Kidney (tissue), 14 donors: Measurements from ENCODE around the gene MAN1A1. TPM values are rescaled to one million over a fixed set of nuclear protein-coding genes. Genes with fewer than 3 reads are reported as not detected.
A peak's percentile ranks its signal among the peaks of the same experiment; 100 is the strongest.

ENCODE experiments used
- DNase-seq, 5 donors: peaks; one replicate each; pipeline ENCODE4 v3.0.0-alpha.2; 2013 to 2020
- FAIRE-seq: peaks from 2 replicates; lab custom pipeline; 2012; peaks lifted over from hg19 to GRCh38; lab: Jason Lieb, UNC
- H3K27ac ChIP-seq, 2 donors: one replicate each; pipeline ENCODE4 v1.7.0; 2013; ENCODE audit warnings: low read depth in 2 of 2, low read length in 2 of 2, inconsistent platforms in 1 of 2
- H3K27me3 ChIP-seq: one replicate; pipeline ENCODE4 v1.7.1; 2013; ENCODE audit warnings: low read length, inconsistent platforms; ENCODE audit not compliant: control insufficient read depth, insufficient read depth
- H3K36me3 ChIP-seq, 3 donors: one replicate each; pipeline versions ENCODE4 v1.7.0 to v1.7.1; 2013; ENCODE audit warnings: low read length in 3 of 3, control low read depth in 1 of 3, inconsistent platforms in 1 of 3; ENCODE audit not compliant: insufficient read depth in 3 of 3, control insufficient read depth in 2 of 3
- H3K4me1 ChIP-seq, 3 donors: one replicate each; pipeline versions ENCODE4 v1.7.0 to v1.7.1; 2013; ENCODE audit warnings: low read length in 3 of 3, inconsistent platforms in 1 of 3, low read depth in 1 of 3; ENCODE audit not compliant: control insufficient read depth in 2 of 3, insufficient read depth in 2 of 3
- H3K4me3 ChIP-seq, 3 donors: one replicate each; pipeline versions ENCODE4 v1.7.0 to v1.8.1; 2013; ENCODE audit warnings: low read length in 3 of 3, control low read depth in 1 of 3, inconsistent platforms in 1 of 3
- H3K9ac ChIP-seq, 3 donors: one replicate each; pipeline versions ENCODE4 v1.7.0 to v1.7.1; 2013; ENCODE audit warnings: low read length in 3 of 3, control low read depth in 1 of 3, inconsistent platforms in 1 of 3
- H3K9me3 ChIP-seq, 3 donors: one replicate each; pipeline versions ENCODE4 v1.7.0 to v1.7.1; 2013; ENCODE audit warnings: low read length in 3 of 3, control low read depth in 1 of 3, inconsistent platforms in 1 of 3; ENCODE audit not compliant: control insufficient read depth in 2 of 3, insufficient read depth in 1 of 3
- intact Hi-C: fragments of 100-400 bp; cut with DNase I; formaldehyde crosslinking; loops from one replicate; pipeline ENCODE4 v1.11.1; 2022
- polyA plus RNA-seq: library from polyadenylated mRNA; stranded (reverse); fragments of 350-450 nt; fragmentation: Illumina TruSeq; extraction: RNeasy Lipid Tissue Mini Kit (QIAGEN cat#74804); gene quantifications from one replicate; pipeline ENCODE4 v1.2.3, GENCODE V29; 2014; ENCODE audit warnings: low read depth, low replicate concordance; ENCODE audit not compliant: insufficient read depth
- total RNA-seq: library from RNA; stranded (reverse); fragmentation: NEBNext Ultra II Directional; extraction: Animal tissue kit (Norgen Biotek cat#: 25700); gene quantifications from one replicate; pipeline ENCODE4 v1.2.1, GENCODE V29; 2021
- TF ChIP-seq, protein P1 (sequence below): IDR thresholded peaks from 3 replicates; pipeline ENCODE4 v1.5.1; 2012; ENCODE audit warnings: mild to moderate bottlenecking, moderate library complexity, borderline replicate concordance; ENCODE audit not compliant: insufficient read depth; ENCODE audit errors: extremely low read depth
- donor health status: control.
- donor health status: control.
- donor health status: control.
- donor health status: control.
- donor health status: control.
- donor health status: DM: yes; HTN: yes; CAD: no.
- donor health status: Normal renal cell carcinoma (clear cell type).

The MAN1A1 gene
- total and polyA plus RNA-seq, 2 donors from 2014 or later: 30.4 to 68.5 TPM

DNA sequence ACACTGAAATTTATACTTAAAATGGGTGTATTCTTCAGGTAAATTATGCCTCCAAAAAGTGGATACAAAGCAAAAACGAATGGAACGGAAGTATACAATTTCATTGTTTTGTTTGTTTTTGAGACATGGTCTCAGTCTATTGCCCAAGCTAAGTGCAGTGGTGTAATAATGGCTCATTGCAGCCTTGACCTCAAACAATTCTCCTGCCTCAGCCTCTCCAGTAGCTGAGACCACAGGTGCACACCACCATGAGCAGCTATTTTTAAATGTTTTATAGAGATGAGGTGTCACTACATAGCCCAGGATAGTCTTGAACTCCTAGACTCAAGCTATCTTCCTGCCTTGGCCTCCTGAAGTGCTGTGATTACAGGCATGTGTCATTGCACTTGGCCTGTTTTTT lies 122.2 kb downstream of the MAN1A1 start:
- DNase-seq (no peak), FAIRE-seq (no peak)
- Histone ChIP-seq H3K9me3 (no peaks in the 10 kb centered on the region), H3K4me3 (no peak overlapping the region), H3K27me3 (no peaks in the 10 kb centered on the region), H3K9ac (no peak overlapping the region), H3K27ac (no peak overlapping the region), H3K4me1 (no peaks in the 10 kb centered on the region), H3K36me3 (no peaks in the 10 kb centered on the region)
- intact Hi-C loops: no loop called here
- TF ChIP-seq, protein P1, sequence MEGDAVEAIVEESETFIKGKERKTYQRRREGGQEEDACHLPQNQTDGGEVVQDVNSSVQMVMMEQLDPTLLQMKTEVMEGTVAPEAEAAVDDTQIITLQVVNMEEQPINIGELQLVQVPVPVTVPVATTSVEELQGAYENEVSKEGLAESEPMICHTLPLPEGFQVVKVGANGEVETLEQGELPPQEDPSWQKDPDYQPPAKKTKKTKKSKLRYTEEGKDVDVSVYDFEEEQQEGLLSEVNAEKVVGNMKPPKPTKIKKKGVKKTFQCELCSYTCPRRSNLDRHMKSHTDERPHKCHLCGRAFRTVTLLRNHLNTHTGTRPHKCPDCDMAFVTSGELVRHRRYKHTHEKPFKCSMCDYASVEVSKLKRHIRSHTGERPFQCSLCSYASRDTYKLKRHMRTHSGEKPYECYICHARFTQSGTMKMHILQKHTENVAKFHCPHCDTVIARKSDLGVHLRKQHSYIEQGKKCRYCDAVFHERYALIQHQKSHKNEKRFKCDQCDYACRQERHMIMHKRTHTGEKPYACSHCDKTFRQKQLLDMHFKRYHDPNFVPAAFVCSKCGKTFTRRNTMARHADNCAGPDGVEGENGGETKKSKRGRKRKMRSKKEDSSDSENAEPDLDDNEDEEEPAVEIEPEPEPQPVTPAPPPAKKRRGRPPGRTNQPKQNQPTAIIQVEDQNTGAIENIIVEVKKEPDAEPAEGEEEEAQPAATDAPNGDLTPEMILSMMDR: no peak

DNA sequence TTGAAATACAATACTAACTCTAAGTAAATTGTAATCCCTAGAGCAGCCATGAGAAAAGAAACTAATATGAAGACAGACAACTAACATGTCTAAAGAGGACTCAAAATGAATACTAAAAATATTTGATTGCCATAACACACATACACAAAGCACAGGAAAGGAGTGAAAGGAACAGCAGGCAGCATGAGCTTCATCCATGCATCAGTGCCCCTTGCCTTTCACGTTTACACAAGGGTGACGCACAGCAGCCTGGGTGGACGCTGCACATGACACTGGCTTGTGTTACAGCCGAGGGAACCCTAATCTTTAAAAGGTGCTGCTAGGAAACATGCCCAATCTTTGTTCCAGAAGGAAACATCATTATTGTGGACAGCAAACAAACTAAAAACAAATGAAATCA lies 123.5 kb downstream of the MAN1A1 start:
- Histone ChIP-seq H3K9ac (no peak overlapping the region), H3K27ac (no peak overlapping the region), H3K9me3 (no peaks in the 10 kb centered on the region), H3K36me3 (no peaks in the 10 kb centered on the region), H3K4me3 (no peak overlapping the region), H3K4me1 (no peaks in the 10 kb centered on the region), H3K27me3 (no peaks in the 10 kb centered on the region)
- DNase-seq (peak in 1 of 5 donors; percentile 23), FAIRE-seq (no peak)
- TF ChIP-seq, protein P1: no peak
- intact Hi-C loops: no loop called here

DNA sequence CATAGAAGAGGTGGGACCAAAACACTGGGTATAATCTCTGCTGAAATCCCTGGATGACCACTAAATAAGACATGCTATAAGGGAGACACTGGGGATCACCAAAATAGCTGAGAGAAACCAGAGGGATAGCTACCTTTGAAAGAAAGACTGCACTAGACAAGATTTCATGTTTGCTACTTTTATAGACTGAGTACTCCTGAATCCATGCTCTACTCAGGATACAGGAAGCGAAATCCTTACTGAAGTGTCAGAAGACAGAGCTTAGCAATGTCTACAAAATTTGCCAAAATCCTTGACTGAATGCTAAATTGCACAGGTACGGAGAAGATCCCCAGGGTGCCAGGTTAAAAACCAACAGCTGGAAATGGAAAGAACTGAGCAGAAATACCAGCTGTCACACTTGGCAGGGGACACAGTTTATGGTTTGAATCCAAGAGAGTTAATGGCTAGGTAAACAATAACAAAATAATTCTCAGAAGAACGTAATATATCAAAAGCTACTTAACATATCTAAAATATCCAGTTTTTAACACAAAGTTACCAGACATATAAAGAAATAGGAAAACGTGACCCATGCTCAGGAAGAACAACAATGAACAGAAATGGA lies 125.4 kb downstream of the MAN1A1 start:
- Histone ChIP-seq H3K9me3 (no peaks in the 10 kb centered on the region), H3K4me1 (no peaks in the 10 kb centered on the region), H3K27ac (no peak overlapping the region), H3K4me3 (no peak overlapping the region), H3K9ac (no peak overlapping the region), H3K36me3 (no peaks in the 10 kb centered on the region), H3K27me3 (no peaks in the 10 kb centered on the region)
- DNase-seq (no peak), FAIRE-seq (no peak)
- intact Hi-C loops: no loop called here
- TF ChIP-seq, protein P1: no peak

DNA sequence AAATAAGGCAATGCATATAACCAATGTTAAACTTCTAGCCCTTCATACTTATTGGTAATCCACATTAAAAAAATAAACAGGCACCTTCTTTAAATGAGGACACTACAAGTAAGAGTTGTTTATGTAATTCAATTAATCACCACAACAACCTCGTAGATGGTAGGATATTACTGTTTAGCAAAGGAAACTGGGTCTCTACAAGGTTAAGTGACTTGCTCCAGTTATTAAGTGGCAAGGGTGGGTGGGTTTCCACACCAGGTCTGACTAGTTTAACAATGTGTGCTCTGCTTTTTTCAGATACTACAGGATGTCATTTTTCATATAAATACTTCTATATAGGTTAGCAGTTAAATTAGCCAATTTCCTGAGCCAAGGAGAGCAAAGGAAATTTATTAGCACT lies 129.1 kb downstream of the MAN1A1 start:
- FAIRE-seq: no peak
- intact Hi-C loops: no loop called here
- no peak for DNase-seq
- no peaks in the 10 kb centered on the region for H3K9me3 ChIP-seq
- H3K4me1 ChIP-seq: peaks cover 0 to 6% (median 0%) of the 10 kb centered on the region in 3 donors
- TF ChIP-seq, protein P1: no peak
- H3K27ac ChIP-seq: no peak overlapping the region
- H3K9ac ChIP-seq: no peak overlapping the region
- no peak overlapping the region for H3K4me3 ChIP-seq
- H3K36me3 ChIP-seq: no peaks in the 10 kb centered on the region
- no peaks in the 10 kb centered on the region for H3K27me3 ChIP-seq
